Brain microvascular endothelial cell (primary cell): ENCODE data around the gene KCNB1.

Experiments
- DNase-seq: peaks from one replicate; pipeline ENCODE4 v3.0.0-alpha.2; 2020
- H3K27ac ChIP-seq: fragments of 250-450 bp; sonication (Bioruptor Pico); 2 replicates; pipeline ENCODE4 v1.5.1; 2020; ENCODE audit warnings: mild to moderate bottlenecking, moderate library complexity
- H3K27me3 ChIP-seq: fragments of 250-450 bp; sonication (Bioruptor Pico); replicated peaks from 2 replicates; pipeline ENCODE4 v1.5.1; 2020; ENCODE audit warnings: mild to moderate bottlenecking
- H3K36me3 ChIP-seq: fragments of 250-450 bp; sonication (Bioruptor Pico); replicated peaks from 2 replicates; pipeline ENCODE4 v1.5.1; 2020; ENCODE audit warnings: mild to moderate bottlenecking
- H3K4me3 ChIP-seq: 2 replicates; pipeline ENCODE4 v1.5.1; 2011; ENCODE audit warnings: low read depth, mild to moderate bottlenecking, control low read depth, low read length, moderate library complexity
- in situ Hi-C: cut with HindIII; loops from 2 replicates; pipeline ENCODE4 v1.10.0; 2017; ENCODE audit warnings: low sequenced_read_pairs, low pct_ligation_motif_present
- TF ChIP-seq, protein P1 (sequence below): IDR thresholded peaks from 2 replicates; pipeline ENCODE4 v1.5.1; 2011; ENCODE audit warnings: low read depth, mild to moderate bottlenecking, moderate library complexity, low read length, control low read depth, inconsistent platforms; ENCODE audit errors: missing control alignments

Gene KCNB1

DNA sequence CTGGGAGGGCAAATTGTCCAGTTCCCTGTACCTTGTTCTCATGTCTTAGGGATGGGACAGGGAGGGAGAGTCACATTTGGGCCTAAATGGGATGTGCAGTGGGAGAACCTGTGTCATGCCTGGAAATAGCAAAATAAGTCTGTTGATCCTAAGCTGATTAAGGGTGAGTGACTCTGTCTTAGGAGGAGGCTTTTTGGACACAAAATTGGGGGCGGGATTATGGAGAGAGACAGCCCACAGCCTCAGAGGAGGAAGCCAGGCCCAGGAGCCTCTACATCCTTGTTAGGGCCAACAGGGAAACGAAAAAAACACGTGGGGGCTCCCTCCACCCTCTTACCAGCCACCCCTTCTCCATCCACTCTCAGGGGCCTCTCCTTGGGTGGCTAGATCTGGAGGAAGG, 2.2 kb downstream of the KCNB1 start:
- DNase-seq: no peak
- H3K27me3 ChIP-seq: peaks cover 25% of the 10 kb centered on the region
- H3K36me3 ChIP-seq: no peaks in the 10 kb centered on the region
- no peak overlapping the region for H3K4me3 ChIP-seq
- in situ Hi-C loops: no loop called here
- TF ChIP-seq, protein P1, sequence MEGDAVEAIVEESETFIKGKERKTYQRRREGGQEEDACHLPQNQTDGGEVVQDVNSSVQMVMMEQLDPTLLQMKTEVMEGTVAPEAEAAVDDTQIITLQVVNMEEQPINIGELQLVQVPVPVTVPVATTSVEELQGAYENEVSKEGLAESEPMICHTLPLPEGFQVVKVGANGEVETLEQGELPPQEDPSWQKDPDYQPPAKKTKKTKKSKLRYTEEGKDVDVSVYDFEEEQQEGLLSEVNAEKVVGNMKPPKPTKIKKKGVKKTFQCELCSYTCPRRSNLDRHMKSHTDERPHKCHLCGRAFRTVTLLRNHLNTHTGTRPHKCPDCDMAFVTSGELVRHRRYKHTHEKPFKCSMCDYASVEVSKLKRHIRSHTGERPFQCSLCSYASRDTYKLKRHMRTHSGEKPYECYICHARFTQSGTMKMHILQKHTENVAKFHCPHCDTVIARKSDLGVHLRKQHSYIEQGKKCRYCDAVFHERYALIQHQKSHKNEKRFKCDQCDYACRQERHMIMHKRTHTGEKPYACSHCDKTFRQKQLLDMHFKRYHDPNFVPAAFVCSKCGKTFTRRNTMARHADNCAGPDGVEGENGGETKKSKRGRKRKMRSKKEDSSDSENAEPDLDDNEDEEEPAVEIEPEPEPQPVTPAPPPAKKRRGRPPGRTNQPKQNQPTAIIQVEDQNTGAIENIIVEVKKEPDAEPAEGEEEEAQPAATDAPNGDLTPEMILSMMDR: no peak
- no peak overlapping the region for H3K27ac ChIP-seq

GRCh38 chr20:49479785-49480184, 2.7 kb downstream of the KCNB1 start:
- H3K27ac ChIP-seq: no peak overlapping the region
- TF ChIP-seq, protein P1: no peak
- in situ Hi-C loops: no loop called here
- H3K27me3 ChIP-seq: peaks cover 22% of the 10 kb centered on the region
- no peaks in the 10 kb centered on the region for H3K36me3 ChIP-seq
- no peak for DNase-seq
- no peak overlapping the region for H3K4me3 ChIP-seq

- DNase-seq: no peak
- Histone ChIP-seq H3K4me3 (no peak overlapping the region), H3K36me3 (no peaks in the 10 kb centered on the region), H3K27ac (no peak overlapping the region), H3K27me3 (peaks cover 20% of the 10 kb centered on the region)
- TF ChIP-seq, protein P1: no peak
- in situ Hi-C loops: no loop called here
These were observed 3.4 kb downstream of the KCNB1 start for GRCh38 chr20:49478754-49479689.

- in situ Hi-C loops: no loop called here
- H3K4me3 ChIP-seq: no peak overlapping the region
- TF ChIP-seq, protein P1: no peak
- H3K27ac ChIP-seq: no peak overlapping the region
- no peaks in the 10 kb centered on the region for H3K36me3 ChIP-seq
- H3K27me3 ChIP-seq: peaks cover 15% of the 10 kb centered on the region
- DNase-seq: no peak
These were observed 4.2 kb downstream of the KCNB1 start for GRCh38 chr20:49478266-49478665.

DNA sequence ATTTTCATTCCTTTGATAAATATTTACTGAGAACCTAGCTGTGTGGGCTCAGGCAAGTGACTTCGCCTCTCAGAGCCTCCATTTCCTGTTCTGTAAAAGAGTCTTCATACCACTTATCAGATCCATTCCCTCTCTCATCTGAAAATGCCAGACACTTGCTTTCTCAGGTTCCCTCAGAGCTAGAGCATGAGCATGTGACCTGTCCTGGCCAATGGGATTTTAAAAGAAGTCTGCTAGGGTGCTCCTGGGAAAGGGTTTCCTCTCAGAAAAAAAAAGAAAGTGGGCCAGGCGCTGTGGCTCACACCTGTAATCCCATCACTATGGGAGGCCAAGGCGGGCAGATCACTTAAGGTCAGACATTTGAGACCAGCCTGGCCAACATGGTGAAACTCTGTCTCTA, 5.3 kb downstream of the KCNB1 start:
- in situ Hi-C loops: no loop called here
- DNase-seq: no peak
- H3K27me3 ChIP-seq: peaks cover 7% of the 10 kb centered on the region
- TF ChIP-seq, protein P1: no peak
- H3K4me3 ChIP-seq: no peak overlapping the region
- H3K36me3 ChIP-seq: no peaks in the 10 kb centered on the region
- H3K27ac ChIP-seq: no peak overlapping the region
